Bronchial epithelial cell (primary cell): Measurements from ENCODE around the gene MGAT5. TPM values are rescaled to one million over a fixed set of nuclear protein-coding genes. Genes with fewer than 3 reads are reported as not detected.

ENCODE experiments used
- DNase-seq: peaks from one replicate; pipeline ENCODE4 v3.0.0-alpha.2; 2010; ENCODE audit warnings: low read depth
- FAIRE-seq: peaks from 2 replicates; lab custom pipeline; 2011; peaks lifted over from hg19 to GRCh38; lab: Jason Lieb, UNC
- H3K27me3 ChIP-seq: 2 replicates; pipeline ENCODE4 v1.5.1; 2011; ENCODE audit warnings: low read length; ENCODE audit not compliant: control insufficient read depth, insufficient read depth
- H3K36me3 ChIP-seq: 2 replicates; pipeline ENCODE4 v1.5.1; 2011; ENCODE audit warnings: low read length; ENCODE audit not compliant: control insufficient read depth, insufficient read depth
- H3K4me3 ChIP-seq: 2 replicates; pipeline ENCODE4 v1.5.1; 2011; ENCODE audit warnings: mild to moderate bottlenecking, low read depth, low read length, control low read depth
- CTCF ChIP-seq: IDR thresholded peaks from 2 replicates; pipeline ENCODE4 v1.5.1; 2011; ENCODE audit warnings: mild to moderate bottlenecking, moderate library complexity, low read length, control low read depth, inconsistent platforms; ENCODE audit not compliant: insufficient read depth, severe bottlenecking
- total RNA-seq: library from RNA; depleted of rRNA; stranded (reverse); fragments of >200 nt; gene quantifications from 2 replicates; pipeline ENCODE4 v1.2.1, GENCODE V29; 2014

MGAT5 gene
- total RNA-seq, 1 donor from 2014 or later, result 48.7 TPM

- TF ChIP-seq CTCF, result no peak
- DNase-seq (peak; percentile 34), FAIRE-seq (no peak)
- no peaks in the 10 kb centered on the region for H3K36me3 ChIP-seq
- no peak overlapping the region for H3K4me3 ChIP-seq
- no peaks in the 10 kb centered on the region for H3K27me3 ChIP-seq
Observed at GRCh38 chr2:134276381-134277172, 22.7 kb downstream of the MGAT5 start.

- FAIRE-seq (no peak), DNase-seq (no peak)
- Histone ChIP-seq H3K27me3 (no peaks in the 10 kb centered on the region), H3K36me3 (no peaks in the 10 kb centered on the region), H3K4me3 (no peak overlapping the region)
- TF ChIP-seq CTCF, result no peak
Observed at GRCh38 chr2:134277223-134277622, 23.4 kb downstream of the MGAT5 start.

- no peak for TF ChIP-seq CTCF
- Histone ChIP-seq H3K36me3 (no peaks in the 10 kb centered on the region), H3K4me3 (no peak overlapping the region), H3K27me3 (no peaks in the 10 kb centered on the region)
- FAIRE-seq, result no peak
- DNase-seq, result no peak
Observed at GRCh38 chr2:134278553-134278952, 24.7 kb downstream of the MGAT5 start.

- Histone ChIP-seq H3K36me3 (no peaks in the 10 kb centered on the region), H3K27me3 (no peaks in the 10 kb centered on the region), H3K4me3 (no peak overlapping the region)
- no peak for FAIRE-seq
- no peak for TF ChIP-seq CTCF
- no peak for DNase-seq
Observed at GRCh38 chr2:134279417-134279816, 25.5 kb downstream of the MGAT5 start.

- DNase-seq, result no peak
- TF ChIP-seq CTCF, result no peak
- H3K36me3 ChIP-seq, result no peaks in the 10 kb centered on the region
- no peaks in the 10 kb centered on the region for H3K27me3 ChIP-seq
- no peak for FAIRE-seq
- H3K4me3 ChIP-seq, result no peak overlapping the region
Observed at GRCh38 chr2:134280231-134280630, 26.4 kb downstream of the MGAT5 start.

- no peak for DNase-seq
- no peaks in the 10 kb centered on the region for H3K36me3 ChIP-seq
- H3K4me3 ChIP-seq, result no peak overlapping the region
- no peak for TF ChIP-seq CTCF
- FAIRE-seq, result no peak
- no peaks in the 10 kb centered on the region for H3K27me3 ChIP-seq
Observed at GRCh38 chr2:134280726-134281125, 26.9 kb downstream of the MGAT5 start.
